Measurements from ENCODE around the gene PTCHD4. TPM values are rescaled to one million over a fixed set of nuclear protein-coding genes. Genes with fewer than 3 reads are reported as not detected.

The PTCHD4 gene
- total and polyA plus RNA-seq, 10 donors: 0.02 to 0.33 (median 0.23) TPM; not detected in 6

- WGBS, 5 donors: 5 to 33% (median 29%) methylated on average over 1 of the region's 1 CpG
These were observed 23.5 kb downstream of the PTCHD4 start for GRCh38 chr6:48087448-48087847.

GRCh38 chr6:48086187-48086586, 24.8 kb downstream of the PTCHD4 start:
- no peak for DNase-seq
- Histone ChIP-seq H3K9me3 (peaks cover 0 to 7% (median 0%) of the 10 kb centered on the region in 8 donors), H3K27ac (no peak overlapping the region), H3K4me1 (no peaks in the 10 kb centered on the region), H3K4me3 (no peak overlapping the region), H3K36me3 (no peaks in the 10 kb centered on the region), H3K27me3 (replicated peaks in 1 of 7) (no peaks in the 10 kb centered on the region)
- intact Hi-C loops (cut with DNase I; ENCODE audit: low total_unique reads): no loop called here
- WGBS, 5 donors: 78 to 92% (median 87%) methylated on average over 1 of the region's 1 CpG
- TF ChIP-seq CTCF (IDR thresholded peaks at IDR 0.05 in 8 of 11, conservative IDR thresholded peaks at IDR 0.05 in 3 of 11) (no peak), POLR2AphosphoS5 (IDR thresholded peaks at IDR 0.05) (no peak), POLR2A (IDR thresholded peaks at IDR 0.05) (no peak)

More at GRCh38 chr6:48087448-48087847, 23.5 kb downstream of the PTCHD4 start:
- DNase-seq: no peak
- TF ChIP-seq CTCF (IDR thresholded peaks at IDR 0.05 in 8 of 11, conservative IDR thresholded peaks at IDR 0.05 in 3 of 11) (no peak), POLR2AphosphoS5 (IDR thresholded peaks at IDR 0.05) (no peak)
- peaks cover 0 to 7% (median 0%) of the 10 kb centered on the region in 8 donors for H3K9me3 ChIP-seq
- H3K4me3 ChIP-seq: no peak overlapping the region
- intact Hi-C loops (cut with DNase I; ENCODE audit: low total_unique reads): no loop called here
- H3K27ac ChIP-seq: no peak overlapping the region
- no peaks in the 10 kb centered on the region for H3K27me3 ChIP-seq (replicated peaks in 1 of 7)
- no peaks in the 10 kb centered on the region for H3K36me3 ChIP-seq
- H3K4me1 ChIP-seq: no peaks in the 10 kb centered on the region

- Histone ChIP-seq H3K27me3 (replicated peaks in 1 of 7) (no peaks in the 10 kb centered on the region), H3K9me3 (peaks cover 0 to 7% (median 0%) of the 10 kb centered on the region in 8 donors), H3K27ac (no peak overlapping the region), H3K4me1 (no peaks in the 10 kb centered on the region), H3K4me3 (no peak overlapping the region), H3K36me3 (no peaks in the 10 kb centered on the region)
- intact Hi-C loops (cut with DNase I; ENCODE audit: low total_unique reads): no loop called here
- TF ChIP-seq POLR2AphosphoS5 (IDR thresholded peaks at IDR 0.05) (no peak), CTCF (IDR thresholded peaks at IDR 0.05 in 8 of 11, conservative IDR thresholded peaks at IDR 0.05 in 3 of 11) (no peak), POLR2A (IDR thresholded peaks at IDR 0.05) (no peak)
- DNase-seq: no peak
These were observed 25.8 kb downstream of the PTCHD4 start for GRCh38 chr6:48085131-48085741.

- intact Hi-C loops (cut with DNase I; ENCODE audit: low total_unique reads): no loop called here
- Histone ChIP-seq H3K27ac (no peak overlapping the region), H3K9me3 (peaks cover 0 to 7% (median 0%) of the 10 kb centered on the region in 8 donors), H3K4me3 (no peak overlapping the region), H3K4me1 (no peaks in the 10 kb centered on the region), H3K27me3 (replicated peaks in 1 of 7) (no peaks in the 10 kb centered on the region), H3K36me3 (no peaks in the 10 kb centered on the region)
- DNase-seq: no peak
- TF ChIP-seq POLR2AphosphoS5 (IDR thresholded peaks at IDR 0.05) (no peak), CTCF (IDR thresholded peaks at IDR 0.05 in 8 of 11, conservative IDR thresholded peaks at IDR 0.05 in 3 of 11) (no peak), POLR2A (IDR thresholded peaks at IDR 0.05) (no peak)
These were observed 26.8 kb downstream of the PTCHD4 start for GRCh38 chr6:48084201-48084600.
